GM23338 (cell line): Measurements from ENCODE around the gene LEMD2. TPM values are rescaled to one million over a fixed set of nuclear protein-coding genes. Genes with fewer than 3 reads are reported as not detected.

Experiments used
- ATAC-seq: fragments of 200-7000 bp; cut with Tn5 transposase; 3 replicates; pipeline ENCODE4 v1.9.1; 2020
- DNase-seq: peaks from one replicate; pipeline ENCODE4 v3.0.0-alpha.2; 2015; ENCODE audit warnings: low spot score
- H2AFZ ChIP-seq: fragments of 200-600 bp; sonication (generic); 2 replicates; pipeline ENCODE4 v1.8.0; 2016; ENCODE audit warnings: antibody characterized with exemption, mild to moderate bottlenecking, moderate library complexity
- H3F3A ChIP-seq: fragments of 200-600 bp; sonication (generic); replicated peaks from 2 replicates; pipeline ENCODE4 v1.8.0; 2017; ENCODE audit warnings: antibody characterized with exemption, mixed run types, low read depth
- H3K27ac ChIP-seq: fragments of 200-600 bp; sonication (generic); 2 replicates; pipeline ENCODE4 v1.6.1; 2016; ENCODE audit warnings: low read depth
- H3K27me3 ChIP-seq: fragments of 200-600 bp; sonication (generic); 2 replicates; pipeline ENCODE4 v1.8.0; 2016; ENCODE audit warnings: mild to moderate bottlenecking, mixed run types, moderate library complexity; ENCODE audit not compliant: insufficient read depth
- H3K36me3 ChIP-seq: fragments of 200-600 bp; sonication (generic); 2 replicates; pipeline ENCODE4 v1.8.0; 2016; ENCODE audit warnings: mild to moderate bottlenecking; ENCODE audit not compliant: insufficient read depth
- H3K4me1 ChIP-seq: fragments of 200-600 bp; sonication (generic); 2 replicates; pipeline ENCODE4 v1.8.0; 2016; ENCODE audit warnings: mild to moderate bottlenecking, moderate library complexity; ENCODE audit not compliant: insufficient read depth
- H3K4me2 ChIP-seq: fragments of 200-600 bp; sonication (generic); 2 replicates; pipeline ENCODE4 v1.7.1; 2017; ENCODE audit warnings: mixed run types
- H3K4me3 ChIP-seq: fragments of 200-600 bp; sonication (generic); 2 replicates; pipeline ENCODE4 v1.6.1; 2016; ENCODE audit warnings: mixed run types
- H3K79me2 ChIP-seq: fragments of 200-600 bp; sonication (generic); replicated peaks from 2 replicates; pipeline ENCODE4 v1.8.0; 2017; ENCODE audit warnings: mild to moderate bottlenecking; ENCODE audit not compliant: insufficient read depth
- H3K9me2 ChIP-seq: fragments of 200-600 bp; sonication (generic); 2 replicates; pipeline ENCODE4 v1.8.0; 2017; ENCODE audit not compliant: insufficient read depth
- H4K20me1 ChIP-seq: fragments of 200-600 bp; sonication (generic); replicated peaks from 2 replicates; pipeline ENCODE4 v1.8.0; 2017; ENCODE audit warnings: mild to moderate bottlenecking; ENCODE audit not compliant: insufficient read depth
- H3K27ac Mint-ChIP-seq: 2 replicates; pipeline ENCODE4 v1.8.0; 2020; ENCODE audit warnings: inconsistent platforms, mild to moderate bottlenecking, moderate library complexity, mixed read lengths
- H3K27me3 Mint-ChIP-seq: 3 replicates; pipeline ENCODE4 v1.8.0; 2022; ENCODE audit warnings: low read depth, mild to moderate bottlenecking, moderate library complexity, mixed read lengths, inconsistent platforms; ENCODE audit not compliant: insufficient read depth, poor library complexity
- H3K36me3 Mint-ChIP-seq: 3 replicates; pipeline ENCODE4 v1.8.0; 2021; ENCODE audit warnings: low read depth, mild to moderate bottlenecking, inconsistent platforms, moderate library complexity, mixed read lengths
- H3K4me1 Mint-ChIP-seq: 3 replicates; pipeline ENCODE4 v1.8.0; 2020; ENCODE audit warnings: mild to moderate bottlenecking, inconsistent platforms, mixed read lengths
- H3K4me3 Mint-ChIP-seq: 3 replicates; pipeline ENCODE4 v1.8.0; 2021; ENCODE audit warnings: moderate library complexity, mild to moderate bottlenecking, inconsistent platforms, mixed read lengths
- H3K9me3 Mint-ChIP-seq: 3 replicates; pipeline ENCODE4 v1.8.0; 2020; ENCODE audit warnings: moderate library complexity, mild to moderate bottlenecking, inconsistent platforms, mixed read lengths
- CREB1 ChIP-seq: fragments of 250-450 bp; sonication (Bioruptor Pico); IDR thresholded peaks from 2 replicates; pipeline ENCODE4 v1.5.0; 2020; ENCODE audit warnings: low read depth, mild to moderate bottlenecking, moderate library complexity
- CTCF ChIP-seq, 2 experiments: fragments of 200-600 bp in 1 of 2; sonication (generic) in 1 of 2; conservative IDR thresholded peaks; 2 replicates each; pipeline versions ENCODE4 v1.5.1 to v1.6.1; 2016 to 2017; ENCODE audit warnings: antibody characterized with exemption in 2 of 2, low read depth in 2 of 2, mild to moderate bottlenecking in 2 of 2, moderate library complexity in 1 of 2
- EZH2 ChIP-seq: fragments of 200-600 bp; sonication (generic); IDR thresholded peaks from one replicate; pipeline ENCODE4 v1.8.0; 2017; ENCODE audit warnings: antibody characterized with exemption, mild to moderate bottlenecking, low read depth; ENCODE audit not compliant: unreplicated experiment
- EZH2phosphoT487 ChIP-seq: fragments of 200-600 bp; sonication (generic); IDR thresholded peaks from one replicate; pipeline ENCODE4 v1.8.1; 2018; ENCODE audit warnings: antibody characterized with exemption; ENCODE audit not compliant: unreplicated experiment
- JUNB ChIP-seq: IDR thresholded peaks from one replicate; pipeline ENCODE4 v1.6.1; 2016; ENCODE audit warnings: antibody characterized with exemption; ENCODE audit not compliant: unreplicated experiment
- NANOG ChIP-seq: IDR thresholded peaks from 2 replicates; pipeline ENCODE4 v1.6.1; 2016; ENCODE audit warnings: antibody characterized with exemption, borderline replicate concordance
- POLR2AphosphoS5 ChIP-seq: IDR thresholded peaks from 2 replicates; pipeline ENCODE4 v1.6.1; 2016; ENCODE audit warnings: antibody characterized with exemption, low read depth
- REST ChIP-seq: IDR thresholded peaks from one replicate; pipeline ENCODE4 v1.6.1; 2018; ENCODE audit warnings: antibody characterized with exemption; ENCODE audit not compliant: unreplicated experiment
- ZNF114 ChIP-seq: fragments of 250-450 bp; sonication (Bioruptor Pico); IDR thresholded peaks from 2 replicates; pipeline ENCODE4 v1.5.0; 2020; ENCODE audit warnings: mild to moderate bottlenecking, moderate library complexity
- ZNF331 ChIP-seq: fragments of 250-450 bp; sonication (Bioruptor Pico); IDR thresholded peaks from 2 replicates; pipeline ENCODE4 v1.5.0; 2020; ENCODE audit warnings: low read depth, mild to moderate bottlenecking, moderate library complexity
- ZNF462 ChIP-seq: fragments of 250-450 bp; sonication (Bioruptor Pico); IDR thresholded peaks from 2 replicates; pipeline ENCODE4 v1.5.0; 2020; ENCODE audit warnings: mild to moderate bottlenecking, moderate library complexity
- polyA plus RNA-seq: library from polyadenylated mRNA; unstranded; fragments of >200 nt; fragmentation: Nextera tagmentation; extraction: Ambion mirVana; gene quantifications from 2 replicates; pipeline ENCODE4 v1.2.1, GENCODE V29; 2016
- total RNA-seq: library from RNA; depleted of rRNA; stranded (reverse); fragments of >200 nt; shearing (Covaris generic); gene quantifications from 2 replicates; pipeline ENCODE4 v1.2.3, GENCODE V29; 2014

LEMD2 gene
- total and polyA plus RNA-seq, 2 experiments from 2014 or later, result 28.6 to 64.7 TPM

GRCh38 chr6:33730611-33731010 lies 58.3 kb downstream of the LEMD2 start (continued):
- no peak for TF ChIP-seq ZNF331
- no peak for TF ChIP-seq POLR2AphosphoS5
- TF ChIP-seq REST, result no peak
- TF ChIP-seq NANOG, result no peak

- Histone ChIP-seq H3K79me2 (no peaks in the 10 kb centered on the region), H3K27ac (no peak overlapping the region), H3K4me2 (no peak overlapping the region), H3K4me3 (no peak overlapping the region), H3K27me3 (no peaks in the 10 kb centered on the region), H3F3A (no peaks in the 10 kb centered on the region), H2AFZ (no peak overlapping the region), H4K20me1 (no peaks in the 10 kb centered on the region), H3K36me3 (no peaks in the 10 kb centered on the region), H3K9me2 (no peaks in the 10 kb centered on the region), H3K4me1 (no peaks in the 10 kb centered on the region)
- no peak for DNase-seq
- Mint-ChIP-seq H3K9me3 (no peaks in the 10 kb centered on the region), H3K4me1 (peaks cover 19% of the 10 kb centered on the region), H3K36me3 (no peaks in the 10 kb centered on the region), H3K4me3 (no peak overlapping the region), H3K27ac (no peak overlapping the region), H3K27me3 (peaks cover 12% of the 10 kb centered on the region)
- no peak for ATAC-seq
- TF ChIP-seq ZNF114 (CRISPR knock-in tag), result no peak
- no peak for TF ChIP-seq JUNB
- TF ChIP-seq EZH2phosphoT487, result no peak
- TF ChIP-seq ZNF462 (CRISPR knock-in tag), result no peak
- no peak for TF ChIP-seq CREB1 (CRISPR knock-in tag)
- no peak for TF ChIP-seq CTCF (conservative IDR thresholded peaks at IDR 0.05; ENCODE audit: low read depth in 2 of 2)
- TF ChIP-seq EZH2, result no peak
- TF ChIP-seq ZNF331, result no peak
- no peak for TF ChIP-seq REST
Observed at GRCh38 chr6:33729059-33729458, 59.9 kb downstream of the LEMD2 start.
